MCF 10A (cell line): Measurements from ENCODE around the gene PCGF3. TPM values are rescaled to one million over a fixed set of nuclear protein-coding genes. Genes with fewer than 3 reads are reported as not detected.

ENCODE experiments used
- BruUV-seq: library from RNA; stranded (reverse); fragments of 400-500 nt; replicated peaks from 2 replicates; lab custom pipeline; 2021; lab: Mats Ljungman, UMichigan
- CTCF ChIA-PET: fragments of 300-600 bp; sonication (Branson Sonifier 250); formaldehyde crosslinking; extraction: SDS; loops from one replicate; lab custom pipeline; 2021; ENCODE audit warnings: antibody characterized with exemption, inconsistent platforms; lab: Yijun Ruan, JAX
- POLR2A ChIA-PET: fragments of 300-600, 350-650 bp; sonication (Branson Sonifier 250); formaldehyde crosslinking; extraction: SDS; loops from one replicate; lab custom pipeline; 2020; ENCODE audit warnings: antibody characterized with exemption, inconsistent platforms; lab: Yijun Ruan, JAX
- DNase-seq: peaks from one replicate; pipeline ENCODE4 v3.0.0-alpha.2; 2018; ENCODE audit not compliant: unreplicated experiment
- H3K27ac Mint-ChIP-seq: one replicate; pipeline ENCODE4 v1.8.0; 2022; ENCODE audit warnings: mild to moderate bottlenecking, low read depth, mixed read lengths; ENCODE audit not compliant: unreplicated experiment
- H3K27me3 Mint-ChIP-seq: one replicate; pipeline ENCODE4 v1.8.0; 2022; ENCODE audit warnings: mixed read lengths; ENCODE audit not compliant: insufficient read depth, unreplicated experiment
- H3K36me3 Mint-ChIP-seq: one replicate; pipeline ENCODE4 v1.8.0; 2022; ENCODE audit warnings: mild to moderate bottlenecking, moderate library complexity, mixed read lengths; ENCODE audit not compliant: insufficient read depth, unreplicated experiment
- H3K4me1 Mint-ChIP-seq: one replicate; pipeline ENCODE4 v1.8.0; 2022; ENCODE audit warnings: mixed read lengths; ENCODE audit not compliant: insufficient read depth, unreplicated experiment
- H3K4me3 Mint-ChIP-seq: one replicate; pipeline ENCODE4 v1.8.0; 2022; ENCODE audit warnings: mild to moderate bottlenecking, moderate library complexity, mixed read lengths; ENCODE audit not compliant: unreplicated experiment
- H3K9me3 Mint-ChIP-seq: one replicate; pipeline ENCODE4 v1.8.0; 2022; ENCODE audit warnings: mixed read lengths; ENCODE audit not compliant: unreplicated experiment
- intact Hi-C: fragments of 100-400 bp; cut with micrococcal nuclease; formaldehyde crosslinking; loops from 2 replicates; pipeline ENCODE4 v1.14.1; 2022
- total RNA-seq: library from RNA; stranded (reverse); gene quantifications from 2 replicates; pipeline ENCODE4 v1.2.3, GENCODE V29; 2022
- TF ChIP-seq, protein P1 (sequence below): fragments of 200-600 bp; IDR thresholded peaks from one replicate; pipeline ENCODE4 v1.8.0; 2022; ENCODE audit warnings: antibody characterized with exemption, mild to moderate bottlenecking; ENCODE audit not compliant: unreplicated experiment

Gene PCGF3
- total RNA-seq, 1 experiment from 2014 or later = 26.5 TPM

DNA sequence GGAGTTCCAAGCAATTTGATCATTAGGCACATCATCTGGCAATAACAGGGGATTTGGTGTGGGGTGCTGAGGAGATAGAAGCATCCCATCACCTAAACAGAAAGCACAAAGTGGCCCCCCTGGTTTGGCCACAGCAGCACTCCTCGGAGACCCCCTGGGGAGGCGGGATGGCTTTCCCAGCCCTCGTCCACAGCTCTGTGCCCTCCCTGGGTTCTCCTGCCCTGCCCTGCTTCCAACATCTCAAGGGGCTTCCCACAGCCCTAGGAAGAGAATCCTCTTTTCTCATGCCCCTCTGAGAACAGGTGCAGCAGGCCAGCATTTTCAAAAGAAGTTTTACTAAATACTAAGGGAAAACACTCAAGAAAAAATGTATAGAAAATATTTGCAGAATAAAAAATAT, 44.4 kb upstream of the PCGF3 start:
- TF ChIP-seq, protein P1, sequence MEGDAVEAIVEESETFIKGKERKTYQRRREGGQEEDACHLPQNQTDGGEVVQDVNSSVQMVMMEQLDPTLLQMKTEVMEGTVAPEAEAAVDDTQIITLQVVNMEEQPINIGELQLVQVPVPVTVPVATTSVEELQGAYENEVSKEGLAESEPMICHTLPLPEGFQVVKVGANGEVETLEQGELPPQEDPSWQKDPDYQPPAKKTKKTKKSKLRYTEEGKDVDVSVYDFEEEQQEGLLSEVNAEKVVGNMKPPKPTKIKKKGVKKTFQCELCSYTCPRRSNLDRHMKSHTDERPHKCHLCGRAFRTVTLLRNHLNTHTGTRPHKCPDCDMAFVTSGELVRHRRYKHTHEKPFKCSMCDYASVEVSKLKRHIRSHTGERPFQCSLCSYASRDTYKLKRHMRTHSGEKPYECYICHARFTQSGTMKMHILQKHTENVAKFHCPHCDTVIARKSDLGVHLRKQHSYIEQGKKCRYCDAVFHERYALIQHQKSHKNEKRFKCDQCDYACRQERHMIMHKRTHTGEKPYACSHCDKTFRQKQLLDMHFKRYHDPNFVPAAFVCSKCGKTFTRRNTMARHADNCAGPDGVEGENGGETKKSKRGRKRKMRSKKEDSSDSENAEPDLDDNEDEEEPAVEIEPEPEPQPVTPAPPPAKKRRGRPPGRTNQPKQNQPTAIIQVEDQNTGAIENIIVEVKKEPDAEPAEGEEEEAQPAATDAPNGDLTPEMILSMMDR = no peak
- H3K27ac Mint-ChIP-seq = no peak overlapping the region
- no peaks in the 10 kb centered on the region for H3K4me1 Mint-ChIP-seq
- ChIA-PET POLR2A (no interaction called here), CTCF (no interaction called here)
- H3K4me3 Mint-ChIP-seq = no peak overlapping the region
- intact Hi-C loops = no loop called here
- no peaks in the 10 kb centered on the region for H3K27me3 Mint-ChIP-seq
- H3K36me3 Mint-ChIP-seq = no peaks in the 10 kb centered on the region
- DNase-seq = no peak
- H3K9me3 Mint-ChIP-seq = peaks cover 10% of the 10 kb centered on the region
- no TSS peak for BruUV-seq

DNA sequence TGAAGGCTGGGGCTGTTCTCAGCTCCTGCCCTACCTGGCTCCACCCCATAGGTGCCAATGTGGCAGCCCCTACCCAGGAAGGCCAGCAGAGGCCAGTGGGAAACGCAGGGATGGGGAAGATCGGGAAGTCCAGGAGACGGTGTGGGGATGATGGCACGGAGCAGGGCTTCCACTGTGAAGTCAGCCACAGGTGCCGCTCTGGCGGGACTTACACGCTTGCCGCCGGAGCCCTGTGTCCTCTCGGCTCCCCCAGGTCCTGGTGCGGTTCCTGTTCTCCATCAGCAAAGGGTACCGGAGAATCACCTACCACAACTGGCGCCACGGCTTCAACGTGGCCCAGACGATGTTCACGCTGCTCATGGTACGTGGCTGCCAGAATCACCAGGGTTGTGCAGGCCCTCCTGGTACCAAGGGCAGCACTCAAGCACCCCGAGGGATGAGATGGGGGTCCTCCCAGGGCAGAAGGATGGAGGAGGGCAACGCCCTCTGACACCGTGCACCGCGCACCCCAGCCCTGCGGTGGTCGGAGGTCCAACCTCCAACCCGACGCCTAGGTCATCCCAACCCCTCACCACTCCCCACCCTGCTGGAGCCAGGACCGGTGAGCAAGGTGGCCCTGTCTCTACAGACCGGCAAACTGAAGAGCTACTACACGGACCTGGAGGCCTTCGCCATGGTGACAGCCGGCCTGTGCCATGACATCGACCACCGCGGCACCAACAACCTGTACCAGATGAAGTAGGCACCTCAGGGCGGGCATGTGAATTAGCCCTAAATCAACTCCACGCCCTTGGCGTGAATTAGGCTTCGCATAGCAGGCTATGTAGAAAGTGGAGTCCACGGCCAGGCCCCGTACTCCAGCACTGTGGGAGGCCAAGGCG, 43.5 kb upstream of the PCGF3 start:
- H3K4me1 Mint-ChIP-seq = no peaks in the 10 kb centered on the region
- TF ChIP-seq, protein P1 = no peak
- no peak for DNase-seq
- no peak overlapping the region for H3K27ac Mint-ChIP-seq
- no peaks in the 10 kb centered on the region for H3K36me3 Mint-ChIP-seq
- H3K27me3 Mint-ChIP-seq = no peaks in the 10 kb centered on the region
- peaks cover 10% of the 10 kb centered on the region for H3K9me3 Mint-ChIP-seq
- intact Hi-C loops = no loop called here
- POLR2A ChIA-PET = no interaction called here
- BruUV-seq = no TSS peak
- H3K4me3 Mint-ChIP-seq = no peak overlapping the region
- CTCF ChIA-PET = no interaction called here

DNA sequence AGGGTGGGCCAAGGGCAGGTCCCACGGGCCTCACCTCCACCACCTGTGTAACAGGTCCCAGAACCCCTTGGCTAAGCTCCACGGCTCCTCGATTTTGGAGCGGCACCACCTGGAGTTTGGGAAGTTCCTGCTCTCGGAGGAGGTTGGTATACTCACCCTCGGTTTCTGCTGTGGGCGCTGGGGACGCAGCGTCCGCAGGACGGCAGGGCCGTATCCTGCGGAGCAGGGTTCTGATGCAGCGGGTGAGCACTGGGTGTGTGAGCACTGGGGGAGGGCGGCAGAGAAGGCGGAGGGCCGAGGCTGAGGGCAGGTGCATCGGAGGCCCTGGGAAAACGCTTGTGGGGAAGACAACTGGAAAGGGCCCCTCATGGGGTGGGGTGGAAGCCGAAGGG, 42.6 kb upstream of the PCGF3 start:
- Mint-ChIP-seq H3K27me3 (no peaks in the 10 kb centered on the region), H3K27ac (no peak overlapping the region), H3K9me3 (peaks cover 10% of the 10 kb centered on the region), H3K36me3 (no peaks in the 10 kb centered on the region), H3K4me1 (no peaks in the 10 kb centered on the region), H3K4me3 (no peak overlapping the region)
- no peak for DNase-seq
- CTCF ChIA-PET = no interaction called here
- TF ChIP-seq, protein P1 = no peak
- intact Hi-C loops = no loop called here
- BruUV-seq = no TSS peak
- POLR2A ChIA-PET = no interaction called here

DNA sequence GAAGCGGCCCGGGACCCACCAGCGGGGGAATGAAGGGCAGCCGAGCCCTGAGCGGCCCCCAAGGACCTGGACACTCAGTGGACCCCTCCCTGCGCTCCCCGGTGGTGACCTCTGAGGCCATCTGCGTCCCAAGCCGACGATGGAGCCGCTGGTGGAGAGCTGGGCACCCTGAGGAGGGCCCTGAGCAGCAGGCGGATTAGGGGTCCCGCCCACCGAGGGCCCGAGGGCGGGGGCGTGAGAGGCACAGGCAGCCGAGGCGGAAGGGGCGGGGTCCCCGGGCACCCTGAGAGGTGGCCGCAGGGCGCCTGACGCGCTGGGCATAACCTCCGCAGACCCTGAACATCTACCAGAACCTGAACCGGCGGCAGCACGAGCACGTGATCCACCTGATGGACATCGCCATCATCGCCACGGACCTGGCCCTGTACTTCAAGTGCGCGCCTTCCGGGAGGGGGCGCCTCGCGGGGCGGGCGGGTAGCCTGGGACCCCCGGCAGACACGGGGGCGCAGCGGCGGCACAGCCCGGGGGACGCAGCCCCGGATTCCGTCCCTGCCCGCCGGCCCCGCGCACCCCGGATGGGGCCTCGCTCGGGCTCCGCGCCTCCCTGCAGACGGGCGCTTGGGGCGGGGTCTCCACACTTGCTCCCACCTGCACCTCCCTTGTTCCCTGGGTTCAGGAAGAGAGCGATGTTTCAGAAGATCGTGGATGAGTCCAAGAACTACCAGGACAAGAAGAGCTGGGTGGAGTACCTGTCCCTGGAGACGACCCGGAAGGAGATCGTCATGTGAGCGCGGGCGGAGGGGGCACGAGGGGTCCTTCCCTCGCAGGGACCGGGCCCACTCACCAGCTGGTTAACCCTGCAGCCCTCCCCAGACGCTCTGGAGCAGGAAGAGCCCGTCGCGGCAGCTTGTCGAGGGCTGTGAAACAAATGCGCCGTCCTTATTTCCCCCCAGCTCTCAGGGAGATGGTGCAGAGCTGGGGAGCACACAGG, 41.9 kb upstream of the PCGF3 start:
- intact Hi-C loops = no loop called here
- peaks cover 10% of the 10 kb centered on the region for H3K9me3 Mint-ChIP-seq
- TF ChIP-seq, protein P1 = no peak
- H3K36me3 Mint-ChIP-seq = no peaks in the 10 kb centered on the region
- ChIA-PET CTCF (interaction anchor here (1.3 kb wide), 1 partner anchor 10 kb away, joined by 3 read pairs; no protein-coding TSS in a partner anchor), POLR2A (no interaction called here)
- DNase-seq = no peak
- no peak overlapping the region for H3K27ac Mint-ChIP-seq
- H3K4me3 Mint-ChIP-seq = no peak overlapping the region
- no peaks in the 10 kb centered on the region for H3K27me3 Mint-ChIP-seq
- no TSS peak for BruUV-seq
- H3K4me1 Mint-ChIP-seq = no peaks in the 10 kb centered on the region
